SHP77 (cell line): ENCODE results near the gene ZNF750.

Experiments used
- DNase-seq, 2 experiments: peaks; one replicate each; lab custom pipeline; 2025; lab: John Stamatoyannopoulos, UW

ZNF750 gene

GRCh38 chr17:82872591-82873520 lies 33.0 kb upstream of the ZNF750 start:
- DNase-seq, result no peak

DNA sequence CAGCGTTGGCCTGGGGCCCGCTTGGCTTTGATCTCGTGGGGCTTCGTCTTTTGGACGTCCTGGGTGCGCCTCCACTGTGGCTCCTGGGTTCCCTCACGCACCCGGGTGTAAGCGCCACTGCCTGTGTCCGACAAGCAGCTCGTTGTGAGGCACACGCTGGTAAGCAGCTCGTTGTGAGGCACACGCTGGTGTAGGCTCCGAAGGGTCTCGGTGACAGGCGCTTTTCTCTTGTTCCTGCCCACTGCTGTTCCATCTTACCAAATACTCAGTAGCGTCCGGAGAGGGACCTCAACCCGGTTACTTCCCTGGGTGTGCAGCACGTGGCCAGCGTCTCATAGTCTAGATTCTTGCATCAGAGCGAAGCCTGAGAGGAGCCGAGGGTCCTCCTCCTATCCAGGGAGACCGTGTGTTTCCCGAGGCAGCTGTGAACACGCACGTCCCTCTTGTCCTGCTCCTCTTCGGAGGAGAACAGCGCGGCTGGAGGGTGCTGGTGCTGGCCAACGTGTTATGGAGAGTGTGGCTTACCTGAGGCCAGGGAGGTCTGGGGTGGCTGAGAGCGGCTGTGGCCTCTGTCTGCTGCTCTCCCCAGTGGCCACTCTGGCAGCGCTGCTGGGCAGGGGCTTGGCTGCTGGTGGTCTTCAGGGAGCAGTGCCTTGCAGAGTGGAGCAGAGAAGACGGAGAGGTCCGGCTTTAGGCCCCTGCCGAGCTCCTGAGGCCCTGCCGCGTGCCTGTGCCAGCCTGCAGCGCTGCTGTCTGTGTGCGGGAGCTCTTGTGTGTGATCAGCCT lies 32.1 kb upstream of the ZNF750 start:
- no peak for DNase-seq

- no peak for DNase-seq
Measured at GRCh38 chr17:82871056-82871775, 31.4 kb upstream of the ZNF750 start.

- DNase-seq, result no peak
Measured at GRCh38 chr17:82870541-82870940, 30.7 kb upstream of the ZNF750 start.

DNA sequence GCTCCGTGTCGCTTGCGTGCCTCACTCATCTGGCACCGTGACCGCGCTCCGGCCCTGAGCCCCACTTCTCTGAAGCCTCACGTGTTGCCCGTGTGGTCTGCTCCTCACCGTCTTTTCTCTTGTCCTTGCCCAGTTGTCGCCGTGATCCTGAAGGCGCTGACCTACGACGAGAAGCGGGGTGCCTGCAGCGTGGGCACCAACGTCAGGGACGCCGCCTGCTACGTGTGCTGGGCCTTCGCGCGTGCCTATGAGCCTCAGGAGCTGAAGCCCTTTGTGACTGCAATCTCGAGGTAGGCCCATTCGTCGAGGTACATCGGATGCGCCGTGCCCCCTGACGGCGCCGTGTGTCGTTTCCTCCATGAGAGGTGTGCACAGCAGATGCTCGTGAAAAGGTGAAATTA lies 30.3 kb upstream of the ZNF750 start:
- DNase-seq, result no peak

DNA sequence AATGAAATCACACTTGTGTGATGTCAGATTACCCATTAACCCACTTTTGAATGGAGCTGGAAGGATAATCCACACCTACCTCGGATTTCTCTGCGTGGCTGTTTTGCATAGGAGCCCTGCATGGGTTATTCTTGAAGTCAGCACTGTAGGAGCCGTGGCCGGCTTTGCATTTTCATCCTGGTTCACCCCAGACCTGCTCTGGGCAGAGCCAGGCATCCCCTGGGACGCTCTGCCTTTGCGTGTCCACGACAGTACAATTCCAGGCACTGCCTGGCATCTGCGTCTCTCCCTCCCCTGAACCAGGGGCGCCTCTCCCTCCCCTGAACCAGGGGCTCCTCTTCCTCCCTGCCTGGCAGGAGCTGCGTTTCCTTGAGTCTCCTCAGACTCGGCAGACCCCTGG lies 29.7 kb upstream of the ZNF750 start:
- DNase-seq, result no peak

GRCh38 chr17:82868715-82869131 lies 28.9 kb upstream of the ZNF750 start:
- no peak for DNase-seq

DNA sequence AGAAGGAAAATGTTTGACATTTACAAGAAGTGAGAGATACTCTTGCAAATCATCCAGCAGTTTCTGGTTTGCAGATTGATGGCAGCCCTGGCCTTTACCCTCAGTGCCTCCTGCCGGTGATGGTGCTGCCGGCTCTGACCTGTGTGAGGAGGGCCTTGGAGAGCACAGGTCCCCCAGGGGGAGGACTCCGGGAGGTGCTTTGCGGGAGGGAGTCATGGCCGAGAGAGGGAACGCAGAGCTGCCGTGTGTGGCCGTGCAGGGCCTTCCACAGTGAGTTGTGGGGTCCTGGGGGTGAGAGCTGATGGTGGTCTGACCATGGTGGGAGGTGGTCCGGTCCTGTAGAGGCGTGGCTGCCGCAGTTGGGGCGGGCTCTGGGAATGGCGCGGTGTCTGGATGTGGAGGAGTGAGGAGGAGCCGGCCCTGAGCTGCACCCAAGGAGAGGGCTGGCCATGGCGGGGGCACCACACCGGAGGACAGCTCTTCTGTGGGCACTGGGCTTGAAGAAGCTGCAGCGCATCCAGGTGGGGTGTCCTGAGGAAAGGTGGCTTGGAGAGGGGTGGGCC lies 28.0 kb upstream of the ZNF750 start:
- no peak for DNase-seq

GRCh38 chr17:82866590-82867191 lies 26.9 kb upstream of the ZNF750 start:
- DNase-seq, result peak; percentile 90 to 93

DNA sequence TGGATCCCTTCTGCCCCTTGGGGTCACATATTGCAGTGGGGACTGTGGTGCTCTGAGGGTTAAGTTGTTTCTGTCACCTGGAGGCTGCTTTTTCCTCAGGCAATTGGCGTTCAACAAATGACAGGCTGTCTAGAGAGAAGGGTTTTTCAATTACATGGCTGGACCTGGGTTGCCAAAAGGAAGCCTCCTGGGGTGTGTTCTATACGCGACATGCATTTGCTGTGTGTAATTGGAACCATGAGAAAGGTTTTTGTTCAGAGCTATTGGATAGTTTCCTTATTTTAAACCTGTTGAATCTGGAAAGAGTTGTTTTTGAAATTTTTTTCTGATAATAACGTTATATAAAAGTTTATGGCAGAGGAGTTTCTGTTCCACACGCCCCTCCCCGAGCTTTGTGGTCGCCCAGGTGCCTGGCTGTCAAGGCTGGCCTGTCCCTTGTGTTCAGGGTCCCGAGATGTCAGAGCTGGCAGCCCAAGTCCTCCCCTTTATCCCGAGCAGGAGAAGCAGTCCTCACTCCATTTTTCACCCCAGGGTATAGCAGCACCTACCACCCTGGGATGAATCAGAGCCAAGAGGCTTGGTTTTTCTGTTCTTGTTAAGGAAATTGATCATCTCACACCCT lies 26.1 kb upstream of the ZNF750 start:
- DNase-seq, result no peak

DNA sequence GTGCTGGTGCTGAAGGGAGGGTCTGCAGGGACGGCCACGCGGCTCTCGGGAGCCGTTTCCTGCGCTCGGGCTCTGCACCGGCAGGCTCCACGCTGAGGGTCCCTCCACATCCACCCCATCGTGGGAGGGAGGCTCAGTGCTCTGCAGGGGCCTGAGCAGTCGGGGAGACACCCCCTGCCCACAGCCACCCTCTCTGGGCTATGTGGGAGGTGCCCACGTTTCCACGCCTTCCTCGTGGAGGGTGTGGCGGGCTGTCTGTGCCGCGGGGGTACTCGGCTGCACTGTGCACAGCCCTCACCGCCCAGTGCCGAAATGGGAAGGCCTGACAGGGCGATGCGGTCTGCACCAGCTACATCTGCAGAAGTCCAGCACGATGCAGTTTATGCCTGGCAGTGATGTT lies 25.5 kb upstream of the ZNF750 start:
- DNase-seq, result no peak

DNA sequence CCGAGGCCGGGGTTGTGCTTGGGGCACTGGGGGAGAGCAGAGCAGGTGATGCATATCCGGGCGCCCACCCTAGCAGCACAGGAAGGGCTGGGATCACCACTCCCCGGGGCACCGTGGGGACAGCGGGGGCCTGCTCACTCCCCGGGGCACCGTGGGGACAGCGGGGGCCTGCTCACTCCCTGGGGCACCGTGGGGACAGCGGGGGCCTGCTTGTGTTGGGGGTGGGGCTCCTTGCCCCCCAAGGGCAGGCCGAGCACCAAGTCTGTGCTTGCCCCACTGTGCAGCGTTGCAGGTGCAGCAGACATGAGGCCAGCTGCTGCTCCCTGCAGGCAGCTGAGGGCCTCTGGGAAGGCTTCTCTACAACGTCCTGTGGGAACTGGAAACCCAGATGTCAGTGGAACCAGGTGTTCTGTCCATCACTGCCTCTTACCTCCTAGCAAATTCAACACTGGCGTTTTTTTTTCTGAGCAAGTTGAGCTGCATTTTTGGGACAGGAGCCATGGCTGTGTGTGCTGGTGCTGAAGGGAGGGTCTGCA lies 25.0 kb upstream of the ZNF750 start:
- peak; percentile 45 to 80 for DNase-seq

GRCh38 chr17:82863941-82864712 lies 24.3 kb upstream of the ZNF750 start:
- peak; percentile 24 to 45 for DNase-seq

DNA sequence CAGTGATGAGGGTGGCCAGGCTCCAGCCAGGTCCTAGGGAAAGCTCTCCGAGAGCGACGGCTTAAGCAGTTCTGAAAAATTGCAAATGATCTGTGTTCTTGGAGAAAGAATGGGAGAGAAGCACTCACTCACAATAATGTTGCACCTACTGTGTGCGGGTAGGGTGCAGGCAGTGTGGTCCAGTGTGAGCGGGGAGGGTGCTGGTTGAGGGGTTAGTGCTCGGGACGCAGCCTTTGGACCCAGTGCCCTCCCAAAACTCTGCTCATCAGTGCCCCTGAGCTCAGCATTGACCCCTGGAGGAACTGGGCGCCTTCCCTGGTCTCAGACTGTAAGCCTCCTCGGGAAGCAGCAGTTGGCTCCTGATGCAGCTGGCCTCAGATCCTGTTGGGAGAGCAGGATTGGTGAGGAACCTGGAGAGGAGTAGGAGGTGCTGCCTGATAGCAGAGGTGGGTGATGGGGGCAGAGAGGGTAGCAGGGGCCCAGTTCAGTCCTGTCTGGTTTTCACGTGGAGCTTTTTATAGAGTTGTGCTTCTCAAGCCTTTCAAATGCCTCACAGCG lies 23.6 kb upstream of the ZNF750 start:
- DNase-seq, result peak in 1 of 2 experiments; percentile 26

GRCh38 chr17:82862737-82863382 lies 23.0 kb upstream of the ZNF750 start:
- no peak for DNase-seq

GRCh38 chr17:82862191-82862590 lies 22.4 kb upstream of the ZNF750 start:
- no peak for DNase-seq

DNA sequence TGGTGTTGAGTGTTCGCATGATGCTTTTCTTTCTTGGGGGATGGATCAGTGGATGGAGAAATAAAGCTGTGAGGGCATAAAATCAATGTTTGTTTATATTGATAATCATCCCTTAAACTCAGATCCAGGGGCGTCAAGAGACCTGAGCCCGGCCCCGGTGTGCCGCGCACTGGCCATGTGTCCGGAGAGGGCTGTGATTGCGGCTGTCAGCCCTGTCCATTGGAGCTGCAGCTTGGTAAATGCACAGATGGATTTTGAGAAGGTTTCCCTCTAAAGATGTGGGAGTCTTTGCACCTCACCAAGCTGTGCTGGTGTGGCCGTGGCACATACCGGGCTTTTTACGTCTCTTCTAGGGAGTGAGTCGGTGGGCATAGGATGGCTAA lies 21.6 kb upstream of the ZNF750 start:
- DNase-seq, result no peak

DNA sequence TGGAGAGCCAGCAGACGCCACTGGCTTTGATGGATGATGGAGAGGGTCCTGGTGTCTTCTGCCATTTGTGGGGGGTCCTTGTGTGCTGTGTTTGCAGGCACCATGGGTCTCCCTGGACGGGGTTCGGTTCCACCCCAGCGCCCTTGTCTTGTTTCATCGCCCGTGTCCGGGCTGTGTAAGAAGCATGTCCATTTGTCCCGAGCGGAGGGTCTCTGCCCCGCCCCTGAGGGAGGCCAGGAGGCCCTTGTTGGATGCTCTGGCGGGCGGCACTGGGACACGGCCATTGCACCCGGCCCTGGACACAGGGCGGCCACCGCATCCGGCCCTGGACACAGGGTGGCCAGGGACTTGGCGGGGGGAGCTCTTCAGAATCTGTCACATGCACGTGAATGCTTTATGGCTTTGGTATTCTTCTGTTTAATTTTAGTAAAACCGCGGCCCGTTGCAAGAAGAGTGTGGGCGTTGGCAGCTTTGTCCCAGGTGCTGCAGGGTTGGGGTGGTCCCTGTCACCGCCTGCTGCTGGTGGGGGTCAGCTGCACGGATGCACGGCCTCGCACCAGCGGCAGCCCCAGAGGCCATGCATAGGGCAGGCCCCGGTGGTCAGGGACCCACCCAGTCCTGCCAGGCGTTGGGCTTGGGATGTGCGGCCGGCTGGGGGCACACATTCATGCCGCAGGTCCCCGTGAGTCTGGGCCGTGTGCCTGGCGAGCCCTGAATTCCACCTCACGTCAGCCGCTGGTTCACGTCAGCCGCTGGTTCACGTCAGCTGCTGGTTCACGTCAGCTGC lies 21.0 kb upstream of the ZNF750 start:
- no peak for DNase-seq
